ENCODE data around the gene RPL28. TPM values are rescaled to one million over a fixed set of nuclear protein-coding genes. Genes with fewer than 3 reads are reported as not detected.

The RPL28 gene
- 239 and 254 TPM in 2 replicates for total RNA-seq

DNA sequence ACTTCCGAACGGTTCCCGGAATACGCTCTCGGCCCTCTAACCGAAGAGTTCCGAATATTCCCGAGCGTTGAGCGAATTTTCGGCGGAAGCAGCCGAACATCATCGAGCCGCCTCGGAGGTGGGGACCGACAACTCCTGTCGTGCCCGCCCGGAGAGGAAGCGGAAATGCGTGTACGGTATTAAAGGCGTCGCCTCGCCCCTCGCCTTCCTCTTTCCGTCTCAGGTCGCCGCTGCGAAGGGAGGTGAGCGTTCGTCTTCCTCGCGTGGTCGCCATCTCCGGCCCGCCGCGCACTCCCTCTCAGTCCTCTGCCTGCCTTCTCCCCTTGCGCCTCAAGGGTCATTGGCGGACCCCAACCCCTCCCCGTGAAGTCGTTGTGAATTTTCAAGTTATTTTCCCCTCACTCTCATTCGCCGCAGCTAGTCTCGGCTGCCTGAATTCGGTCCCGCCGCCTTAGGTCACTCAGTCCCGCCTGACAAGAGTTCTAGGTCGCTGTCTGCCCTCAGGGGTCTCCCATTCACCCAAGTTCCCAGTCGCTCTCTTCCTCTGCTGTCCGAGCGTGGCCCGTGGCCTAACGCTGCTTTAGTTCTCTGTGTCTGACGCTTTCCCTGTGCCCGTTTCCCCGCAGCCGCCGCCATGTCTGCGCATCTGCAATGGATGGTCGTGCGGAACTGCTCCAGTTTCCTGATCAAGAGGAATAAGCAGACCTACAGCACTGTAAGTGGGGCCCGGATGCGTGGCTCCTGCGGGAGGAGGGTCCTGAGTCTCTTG is at the start of gene RPL28:
RPL28 (plus strand) TSS at position 209 of the 769 bp plus-strand sequence; CDS start at position 635, 426 bp downstream.

DNA sequence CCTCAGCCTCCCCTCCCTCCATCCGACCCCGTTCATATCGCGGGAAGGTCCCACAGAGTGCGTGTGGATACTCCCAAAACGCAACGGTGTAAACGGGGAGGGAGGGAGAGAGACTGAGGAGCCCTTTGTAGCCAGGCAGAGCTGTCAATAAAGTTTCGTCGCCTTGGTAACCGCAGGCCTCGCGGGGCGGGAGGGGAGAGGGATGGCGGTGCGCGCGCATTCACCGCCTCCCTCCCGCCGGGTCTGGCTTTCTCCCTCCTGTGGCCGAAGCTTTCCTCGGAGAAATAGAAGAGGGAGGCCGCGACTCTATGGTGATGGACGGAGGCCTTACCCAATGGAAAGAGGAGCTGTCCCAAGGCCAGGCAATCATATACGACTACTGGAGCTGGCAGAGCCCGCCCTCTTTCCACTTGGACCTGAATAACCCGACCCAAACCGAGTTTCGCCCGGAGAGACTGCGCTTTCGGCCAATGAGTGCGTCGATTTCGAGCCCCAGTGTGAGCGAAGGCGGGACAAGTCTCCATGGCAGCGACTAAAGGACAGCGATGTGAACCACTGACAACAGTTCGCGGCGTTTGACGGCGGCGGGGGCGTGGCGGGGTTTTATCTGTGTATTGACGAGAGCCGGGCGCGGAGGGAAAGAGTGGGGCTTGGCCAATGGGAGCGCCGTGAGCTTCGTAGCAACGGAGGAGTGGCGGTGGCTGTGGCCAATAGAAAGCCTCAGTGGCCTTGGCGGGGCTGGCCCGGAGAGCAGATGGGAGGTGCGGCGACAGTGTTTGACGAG is 46.4 kb upstream of the RPL28 start, which contains the start of gene KMT5C:
KMT5C (plus strand) TSS at position 772 of the 784 bp plus-strand sequence. CDS start 2,061 bp downstream, outside the sequence.

DNA sequence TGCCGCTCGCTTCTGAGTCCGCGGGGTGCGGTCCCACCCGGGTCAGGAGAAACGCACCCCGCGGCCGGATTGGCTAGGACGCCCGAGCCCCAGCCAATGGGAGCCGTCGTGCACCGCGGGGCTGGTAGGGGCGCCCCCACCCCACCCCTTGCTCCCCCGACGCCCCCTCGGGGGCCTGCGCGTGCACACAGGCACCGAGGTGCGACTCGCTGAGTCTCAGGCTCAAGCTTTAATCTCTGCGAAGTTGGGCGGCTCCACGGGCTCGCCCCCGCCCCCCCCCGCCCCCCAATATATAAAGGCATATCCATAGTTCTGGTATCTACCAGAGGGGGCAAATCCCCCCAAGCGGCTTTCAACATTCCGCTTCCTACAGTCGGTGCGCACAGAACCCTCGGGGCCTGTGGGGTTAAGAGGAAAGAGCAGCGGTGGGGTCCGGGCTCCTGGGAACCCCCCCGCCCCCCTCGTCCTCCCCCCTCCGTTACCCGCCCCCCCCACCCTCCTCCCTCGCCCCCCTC is 31.0 kb upstream of the RPL28 start, which contains the start of gene COX6B2:
COX6B2 (minus strand) TSS at position 22 of the 515 bp plus-strand sequence. CDS start 198 bp downstream, outside the sequence.

DNA sequence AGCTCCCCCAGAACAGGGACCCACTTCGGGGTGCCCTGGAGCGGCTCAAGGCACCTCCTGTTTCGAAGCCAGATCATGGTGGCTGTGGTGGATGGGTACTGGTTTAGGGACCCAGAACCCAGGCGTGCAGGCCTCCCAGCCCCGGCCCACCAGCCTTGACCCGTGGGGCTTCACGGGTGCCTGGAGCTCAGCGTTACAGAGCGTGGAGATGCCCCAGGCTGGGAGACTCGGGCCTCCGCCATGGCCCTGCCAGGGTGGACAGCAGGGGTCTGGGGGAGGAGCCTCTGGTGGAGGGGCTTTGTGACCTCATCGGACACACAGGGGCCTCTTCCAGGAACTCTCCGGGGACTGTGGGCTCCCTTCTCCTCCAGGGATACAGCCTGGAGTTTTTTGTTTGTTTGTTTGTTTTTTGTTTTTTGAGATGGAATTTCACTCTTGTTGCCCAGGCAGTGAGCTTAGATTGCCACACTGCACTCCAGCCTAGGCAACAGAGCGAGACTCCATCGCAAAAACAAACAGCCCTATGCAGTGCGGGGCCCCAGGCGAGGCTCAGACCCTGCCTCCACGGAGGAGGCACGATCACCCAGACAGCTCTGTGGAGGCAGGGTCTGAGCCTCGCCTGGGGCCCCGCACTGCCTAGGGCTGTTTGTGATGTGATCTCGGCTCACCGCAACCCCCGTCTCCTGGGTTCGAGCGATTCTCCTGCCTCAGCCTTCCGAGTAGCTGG is 22.6 kb upstream of the RPL28 start, which contains the start of gene GARIN5B:
GARIN5B (minus strand) TSS at position 271 of the 727 bp plus-strand sequence; CDS start at position 77, 194 bp downstream.

DNA sequence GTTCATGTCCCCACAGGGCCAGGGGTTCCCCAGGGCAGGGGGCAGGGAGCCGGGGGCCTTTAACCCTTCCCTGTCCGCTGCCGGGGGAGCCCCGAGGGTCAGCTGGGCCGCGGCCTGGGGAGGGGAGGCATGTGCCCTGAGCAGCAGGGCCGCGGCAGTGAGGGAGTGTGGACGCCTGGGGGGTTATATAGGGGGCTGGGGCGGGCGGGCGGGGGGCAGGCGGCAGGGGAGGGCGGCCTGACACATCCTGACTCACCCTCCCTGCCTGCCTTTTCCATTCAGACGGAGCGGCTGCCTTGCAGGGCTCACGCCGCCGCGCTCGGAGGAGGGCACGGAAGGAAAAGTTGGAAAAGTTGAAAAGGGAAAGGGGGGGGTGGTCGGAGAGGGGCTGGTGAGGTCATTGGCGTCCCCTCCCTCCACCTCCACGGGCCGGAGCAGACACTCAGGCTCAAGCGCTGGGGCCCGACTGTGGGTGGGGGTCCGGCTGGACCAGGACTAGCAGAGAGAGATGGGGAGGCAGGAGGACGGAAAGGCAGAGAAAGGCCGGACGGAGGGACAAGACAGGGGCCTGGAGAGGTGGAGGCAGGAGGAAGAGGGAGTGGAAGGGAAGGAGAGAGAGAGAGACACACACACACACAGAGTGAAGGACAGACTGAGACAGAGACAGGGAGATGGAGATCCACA is 15.3 kb upstream of the RPL28 start, which contains the start of gene IL11:
IL11 (minus strand) TSS at position 159 of the 684 bp plus-strand sequence; CDS start at position 6, 153 bp downstream.

DNA sequence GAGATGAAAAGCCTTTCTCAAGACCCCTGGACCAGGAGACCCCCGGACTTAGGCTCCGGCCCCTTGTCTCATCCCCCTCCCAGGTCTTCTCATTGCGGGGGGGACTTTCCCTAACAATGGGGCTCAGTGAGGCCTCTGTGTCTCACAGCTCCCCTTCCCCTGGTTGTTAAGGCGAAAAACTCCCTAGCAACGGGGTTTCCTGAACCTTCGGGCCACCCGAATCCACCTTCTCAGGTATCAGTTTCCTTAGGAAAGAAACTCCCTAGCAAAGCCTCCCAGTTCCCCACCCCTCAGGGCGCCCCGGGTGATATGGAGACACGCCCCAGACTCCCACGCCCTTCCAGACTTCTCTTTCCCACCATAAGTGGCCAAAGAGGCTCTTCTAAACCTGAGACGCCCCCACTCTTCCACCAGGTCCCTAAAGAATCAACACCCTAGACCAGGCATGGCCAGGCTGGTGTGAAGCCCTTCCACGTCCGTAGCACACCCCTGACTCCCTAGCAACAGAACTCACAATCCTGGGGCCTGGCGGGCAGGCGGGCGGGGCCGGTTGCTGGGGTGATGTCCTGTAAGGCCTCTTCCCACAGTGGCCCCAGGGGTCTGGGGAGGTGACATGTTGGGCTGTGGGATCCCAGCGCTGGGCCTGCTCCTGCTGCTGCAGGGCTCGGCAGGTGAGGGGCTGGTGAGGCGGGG is 9.3 kb upstream of the RPL28 start, which contains the start of gene TMEM190:
TMEM190 (plus strand) TSS at position 586 of the 693 bp plus-strand sequence; CDS start at position 614, 28 bp downstream.

DNA sequence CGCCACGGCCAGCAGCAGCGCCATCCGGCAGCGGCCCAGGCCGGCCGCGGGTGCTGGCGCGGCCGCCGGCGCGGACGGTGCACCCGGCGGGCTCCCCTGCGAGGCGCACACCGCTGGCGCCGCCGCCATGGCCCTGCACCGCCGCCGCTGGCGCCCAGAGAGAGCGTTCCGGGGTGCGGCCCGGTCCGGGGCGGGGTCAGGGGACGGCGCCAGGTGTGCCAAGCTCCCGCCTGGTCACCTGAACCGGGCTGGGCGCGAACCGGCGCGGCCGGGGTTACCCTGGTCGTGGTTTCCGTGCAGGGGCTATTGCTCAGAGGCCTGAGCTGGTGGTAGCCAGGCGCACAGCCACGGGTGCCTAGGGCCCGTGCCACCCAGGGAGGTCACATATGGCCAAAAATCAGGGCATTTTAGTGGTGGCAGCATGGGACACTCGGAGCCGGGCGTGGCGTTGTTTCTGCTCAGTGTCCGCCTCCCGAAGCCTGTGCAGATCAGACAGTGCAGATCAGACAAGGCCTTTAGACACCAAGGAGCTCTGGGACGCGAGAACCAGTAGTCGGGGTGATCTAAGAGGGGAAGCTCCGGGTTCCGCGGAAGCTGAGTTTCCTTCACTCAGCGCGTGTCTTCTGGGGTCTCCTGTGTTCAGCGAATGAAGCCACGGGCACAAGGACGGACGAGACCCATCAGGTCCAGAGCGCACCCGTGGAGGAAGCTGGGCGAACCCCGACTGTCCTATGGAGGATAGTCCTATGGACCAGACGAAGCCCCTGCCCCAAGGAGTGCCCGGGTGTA is 1.4 kb upstream of the RPL28 start, which contains the start of gene TMEM238:
TMEM238 (minus strand) TSS at position 162 of the 789 bp plus-strand sequence; CDS start at position 129, 33 bp downstream.

DNA sequence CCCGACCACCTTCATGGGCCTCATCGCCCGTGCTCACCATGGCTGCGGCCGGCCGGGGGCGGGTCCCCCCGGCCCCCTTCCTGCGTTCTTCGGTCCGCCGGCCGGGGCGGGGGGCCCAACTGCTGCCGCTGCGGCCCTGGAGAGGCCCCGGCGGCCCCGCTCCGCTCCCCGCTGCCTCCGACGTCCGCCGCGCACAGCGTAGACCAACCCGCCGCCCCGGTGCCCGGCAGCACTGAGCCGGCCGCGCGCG is 21.7 kb downstream of the RPL28 start, which contains the start of gene UBE2S:
UBE2S (minus strand) TSS at position 239 of the 250 bp plus-strand sequence; CDS start at position 40, 199 bp downstream.

DNA sequence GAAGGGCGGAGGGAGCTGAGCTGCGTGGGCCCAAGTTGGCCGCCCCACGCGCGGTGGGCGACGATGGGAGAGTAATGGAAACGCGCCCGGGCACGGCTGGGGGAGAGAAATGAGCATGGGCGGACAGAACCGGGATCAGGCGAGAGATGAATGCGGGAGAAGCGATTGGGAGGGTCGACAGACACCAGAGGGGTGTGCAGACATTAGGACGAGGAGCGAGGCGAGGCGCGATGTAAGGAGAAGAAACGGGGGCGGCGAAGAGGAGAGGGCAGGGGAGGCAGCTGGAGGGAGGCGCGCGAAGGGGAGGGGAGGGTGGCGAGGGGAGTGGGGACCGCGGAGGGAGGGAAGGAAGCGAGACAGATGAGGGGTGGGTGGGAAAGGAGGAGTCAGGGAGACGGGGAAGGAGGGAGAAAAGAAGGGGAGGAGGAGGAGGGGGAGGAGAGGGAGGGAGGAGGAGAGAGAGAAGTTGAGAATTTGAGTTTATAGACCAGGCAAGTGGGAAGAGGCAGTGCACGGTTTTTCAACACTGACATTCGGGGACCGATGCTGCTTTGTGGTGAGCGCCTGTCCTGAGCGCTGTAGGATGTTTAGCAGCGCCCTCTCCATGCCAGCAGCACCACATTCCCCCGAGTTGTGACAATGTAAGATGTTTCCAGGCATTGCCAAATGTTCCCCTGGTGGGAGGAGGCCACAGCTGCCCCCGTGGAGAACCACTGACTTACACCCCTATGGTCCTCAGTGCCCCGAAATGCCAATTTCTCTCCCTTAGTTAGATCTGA is 57.5 kb downstream of the RPL28 start, which contains the start of gene SHISA7:
SHISA7 (minus strand) TSS at position 256 of the 779 bp plus-strand sequence. CDS start 437 bp downstream, outside the sequence.

Other genes starting within 250 kb of the RPL28 start
- 1.6 and 2.7 TPM in 2 replicates for gene TNNT1, start 236.7 kb upstream of the RPL28 start, total RNA-seq
- 0.18 TPM in 1 of 2 replicates, not detected in the other for gene TNNI3, start 228.2 kb upstream of the RPL28 start, total RNA-seq
- 0.09 and 0.14 TPM in 2 replicates for gene DNAAF3, start 219.3 kb upstream of the RPL28 start, total RNA-seq
- under 0.01 and 0.09 TPM in 2 replicates for gene SYT5, start 205.6 kb upstream of the RPL28 start, total RNA-seq
- 2.1 and 5.5 TPM in 2 replicates for gene PTPRH, start 176.4 kb upstream of the RPL28 start, total RNA-seq
- gene TMEM86B, start 157.2 kb upstream of the RPL28 start, total RNA-seq: 1.1 and 1.2 TPM in 2 replicates
- 17.2 and 26.1 TPM in 2 replicates for gene PPP6R1, start 126.9 kb upstream of the RPL28 start, total RNA-seq
- gene HSPBP1, start 105.8 kb upstream of the RPL28 start, total RNA-seq: 18.1 and 19.1 TPM in 2 replicates
- 4.4 and 6.6 TPM in 2 replicates for gene BRSK1, start 101.9 kb upstream of the RPL28 start, total RNA-seq
- gene TMEM150B, start 60.6 kb upstream of the RPL28 start, total RNA-seq: not detected in 2 replicates
- gene KMT5C, start 46.1 kb upstream of the RPL28 start, total RNA-seq: 8.1 and 8.4 TPM in 2 replicates
- under 0.01 TPM in 1 of 2 replicates, not detected in the other for gene COX6B2, start 31.2 kb upstream of the RPL28 start, total RNA-seq
- not detected in 2 replicates for gene GARIN5B, start 22.7 kb upstream of the RPL28 start, total RNA-seq
- gene IL11, start 15.5 kb upstream of the RPL28 start, total RNA-seq: 5.4 and 8.0 TPM in 2 replicates
- 0.28 TPM in 1 of 2 replicates, not detected in the other for gene TMEM190, start 9.1 kb upstream of the RPL28 start, total RNA-seq
- gene TMEM238, start 1.6 kb upstream of the RPL28 start, total RNA-seq: 0.14 and 0.18 TPM in 2 replicates
- 26.6 and 57.3 TPM in 2 replicates for gene UBE2S, start 21.9 kb downstream of the RPL28 start, total RNA-seq
- gene SHISA7, start 57.4 kb downstream of the RPL28 start, total RNA-seq: not detected in 2 replicates
- gene ISOC2, start 75.7 kb downstream of the RPL28 start, total RNA-seq: 44.5 and 55.9 TPM in 2 replicates
- not detected in 2 replicates for gene C19orf85, start 78.8 kb downstream of the RPL28 start, total RNA-seq
- 0.57 and 1.3 TPM in 2 replicates for gene ZNF628, start 90.7 kb downstream of the RPL28 start, total RNA-seq
- gene NAT14, start 99.3 kb downstream of the RPL28 start, total RNA-seq: 14.9 and 20.9 TPM in 2 replicates
- 5.4 and 18.1 TPM in 2 replicates for gene SSC5D, start 102.5 kb downstream of the RPL28 start, total RNA-seq
- not detected in 2 replicates for gene SBK2, start 151.2 kb downstream of the RPL28 start, total RNA-seq
- 0.09 TPM in 1 of 2 replicates, not detected in the other for gene SBK3, start 159.6 kb downstream of the RPL28 start, total RNA-seq
- gene ZNF579, start 194.9 kb downstream of the RPL28 start, total RNA-seq: 2.1 and 2.8 TPM in 2 replicates
- 1.6 and 2.7 TPM in 2 replicates for gene FIZ1, start 213.6 kb downstream of the RPL28 start, total RNA-seq
- 9.1 and 9.5 TPM in 2 replicates for gene ZNF524, start 214.4 kb downstream of the RPL28 start, total RNA-seq
- gene ZNF865, start 219.7 kb downstream of the RPL28 start, total RNA-seq: 0.43 and 0.55 TPM in 2 replicates
- gene ZNF784, start 238.6 kb downstream of the RPL28 start, total RNA-seq: 3.8 and 4.0 TPM in 2 replicates